ENCODE measurements around the gene MOB3C.

DNA sequence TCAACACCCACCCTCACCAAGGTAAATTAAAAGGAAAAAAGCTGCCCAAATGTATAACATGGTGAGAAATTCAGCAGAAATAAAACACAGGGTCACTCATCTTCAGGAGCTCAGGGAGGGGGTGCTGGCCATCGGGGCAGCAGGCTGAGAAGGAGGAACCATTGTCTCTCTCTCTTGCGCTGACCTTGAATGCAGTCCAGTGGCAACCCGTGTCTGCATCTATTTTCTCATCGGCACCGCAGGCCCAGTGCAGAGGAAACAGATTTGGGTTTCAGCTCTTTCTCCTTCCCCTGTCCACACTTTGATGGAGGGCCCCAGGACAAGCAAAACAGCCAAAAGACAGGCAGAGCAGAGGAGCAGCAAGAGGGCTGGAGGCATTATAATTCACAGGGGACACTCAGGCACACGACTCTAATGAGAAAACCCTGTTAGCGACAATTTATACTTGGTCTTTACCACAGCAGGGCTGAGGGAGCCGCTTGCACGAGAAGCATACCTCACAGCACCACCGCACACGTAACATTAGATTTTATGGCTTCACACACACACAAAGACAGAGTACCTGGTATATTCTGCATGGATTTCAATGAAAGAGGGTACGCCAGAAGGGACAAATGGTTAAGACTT, 31.2 kb downstream of the MOB3C start:
- TF ChIP-seq, protein P1, sequence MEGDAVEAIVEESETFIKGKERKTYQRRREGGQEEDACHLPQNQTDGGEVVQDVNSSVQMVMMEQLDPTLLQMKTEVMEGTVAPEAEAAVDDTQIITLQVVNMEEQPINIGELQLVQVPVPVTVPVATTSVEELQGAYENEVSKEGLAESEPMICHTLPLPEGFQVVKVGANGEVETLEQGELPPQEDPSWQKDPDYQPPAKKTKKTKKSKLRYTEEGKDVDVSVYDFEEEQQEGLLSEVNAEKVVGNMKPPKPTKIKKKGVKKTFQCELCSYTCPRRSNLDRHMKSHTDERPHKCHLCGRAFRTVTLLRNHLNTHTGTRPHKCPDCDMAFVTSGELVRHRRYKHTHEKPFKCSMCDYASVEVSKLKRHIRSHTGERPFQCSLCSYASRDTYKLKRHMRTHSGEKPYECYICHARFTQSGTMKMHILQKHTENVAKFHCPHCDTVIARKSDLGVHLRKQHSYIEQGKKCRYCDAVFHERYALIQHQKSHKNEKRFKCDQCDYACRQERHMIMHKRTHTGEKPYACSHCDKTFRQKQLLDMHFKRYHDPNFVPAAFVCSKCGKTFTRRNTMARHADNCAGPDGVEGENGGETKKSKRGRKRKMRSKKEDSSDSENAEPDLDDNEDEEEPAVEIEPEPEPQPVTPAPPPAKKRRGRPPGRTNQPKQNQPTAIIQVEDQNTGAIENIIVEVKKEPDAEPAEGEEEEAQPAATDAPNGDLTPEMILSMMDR (IDR thresholded peaks at IDR 0.05) = no peak
- TF ChIP-seq POLR2A (IDR thresholded peaks at IDR 0.05) = no peak
